ENCODE results near the gene KRT73.

DNA sequence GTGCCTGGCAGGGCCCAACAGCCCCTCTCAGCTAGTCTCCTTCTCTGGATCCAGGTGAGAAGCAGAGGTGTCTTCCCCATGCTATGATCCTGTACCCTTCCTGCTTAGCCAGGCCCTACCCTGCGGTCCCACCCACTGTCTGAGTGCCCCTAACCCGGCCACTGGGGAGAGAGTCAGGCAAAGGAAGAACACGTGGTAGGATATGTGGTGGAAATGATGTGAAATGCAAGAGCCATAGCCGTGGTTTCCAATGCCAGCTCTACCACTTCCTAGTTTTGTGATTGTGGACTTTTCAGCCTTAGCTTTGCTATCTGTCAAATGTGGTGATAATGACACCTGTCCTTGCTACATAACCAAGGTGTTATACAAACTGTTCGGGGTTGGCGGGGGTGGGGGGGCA lies 17.8 kb upstream of the KRT73 start:
- TF ChIP-seq, protein P1, sequence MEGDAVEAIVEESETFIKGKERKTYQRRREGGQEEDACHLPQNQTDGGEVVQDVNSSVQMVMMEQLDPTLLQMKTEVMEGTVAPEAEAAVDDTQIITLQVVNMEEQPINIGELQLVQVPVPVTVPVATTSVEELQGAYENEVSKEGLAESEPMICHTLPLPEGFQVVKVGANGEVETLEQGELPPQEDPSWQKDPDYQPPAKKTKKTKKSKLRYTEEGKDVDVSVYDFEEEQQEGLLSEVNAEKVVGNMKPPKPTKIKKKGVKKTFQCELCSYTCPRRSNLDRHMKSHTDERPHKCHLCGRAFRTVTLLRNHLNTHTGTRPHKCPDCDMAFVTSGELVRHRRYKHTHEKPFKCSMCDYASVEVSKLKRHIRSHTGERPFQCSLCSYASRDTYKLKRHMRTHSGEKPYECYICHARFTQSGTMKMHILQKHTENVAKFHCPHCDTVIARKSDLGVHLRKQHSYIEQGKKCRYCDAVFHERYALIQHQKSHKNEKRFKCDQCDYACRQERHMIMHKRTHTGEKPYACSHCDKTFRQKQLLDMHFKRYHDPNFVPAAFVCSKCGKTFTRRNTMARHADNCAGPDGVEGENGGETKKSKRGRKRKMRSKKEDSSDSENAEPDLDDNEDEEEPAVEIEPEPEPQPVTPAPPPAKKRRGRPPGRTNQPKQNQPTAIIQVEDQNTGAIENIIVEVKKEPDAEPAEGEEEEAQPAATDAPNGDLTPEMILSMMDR (IDR thresholded peaks at IDR 0.05) = no peak
- TF ChIP-seq EP300 (IDR thresholded peaks at IDR 0.05; ENCODE audit: low read depth) = no peak
- TF ChIP-seq POLR2A (IDR thresholded peaks at IDR 0.05) = no peak
- no peak for TF ChIP-seq POLR2AphosphoS5 (IDR thresholded peaks at IDR 0.05)

All from transverse colon (tissue), 4 donors.